ENCODE measurements around the gene DMKN. TPM values are rescaled to one million over a fixed set of nuclear protein-coding genes. Genes with fewer than 3 reads are reported as not detected.

Gene DMKN
- total and polyA plus RNA-seq, 2 of the 8 experiments (the other 6 are each of a cell fraction or from before 2014, with no cell fraction given), result 290 to 330 TPM

GRCh38 chr19:35498984-35499527 lies 14.4 kb downstream of the DMKN start:
- Histone ChIP-seq H3K14ac (ENCODE audit: insufficient read length) (no peak overlapping the region), H3K18ac (ENCODE audit: extremely low read depth, low read length) (no peak overlapping the region), H3K4me3 (ENCODE audit: extremely low read depth in 1 of 4, insufficient read depth in 2 of 4, low read depth in 3 of 4, low read length in 4 of 4) (no peak overlapping the region), H2BK5ac (ENCODE audit: low read depth, low read length) (no peak overlapping the region), H4K8ac (ENCODE audit: extremely low read depth, insufficient read depth, low read length) (no peak overlapping the region), H3K23me2 (ENCODE audit: low read depth, low read length) (no peaks in the 10 kb centered on the region), H3K56ac (replicated peaks; ENCODE audit: insufficient read length, low read depth, low read length) (no peak overlapping the region), H3K27ac (ENCODE audit: low read depth, low read length) (no peak overlapping the region), H3K4me1 (replicated peaks in 1 of 4; ENCODE audit: control insufficient read depth in 3 of 4, insufficient read depth in 4 of 4, low read length in 3 of 4) (peaks cover 0 to 5% (median 3%) of the 10 kb centered on the region in 4 experiments; a peak in 3 of 7 replicates), H3K36me3 (ENCODE audit: control insufficient read depth in 2 of 4, insufficient read depth in 4 of 4, low read length in 3 of 4) (peaks cover 11 to 49% (median 34%) of the 10 kb centered on the region in 4 experiments), H3K27me3 (replicated peaks in 1 of 4; ENCODE audit: control insufficient read depth in 3 of 4, extremely low read depth in 1 of 4, insufficient read depth in 3 of 4, low read length in 3 of 4) (no peaks in the 10 kb centered on the region), H3K4me2 (ENCODE audit: insufficient read depth in 1 of 2, low read depth in 2 of 2, low read length in 2 of 2) (no peak overlapping the region), H4K91ac (replicated peaks; ENCODE audit: insufficient read length, low read length) (no peak overlapping the region), H2BK15ac (ENCODE audit: low read length) (no peak overlapping the region), H2BK20ac (ENCODE audit: low read length) (no peak overlapping the region), H2BK120ac (replicated peaks; ENCODE audit: low read depth, low read length) (no peak overlapping the region), H3K79me1 (ENCODE audit: low read depth, low read length) (no peaks in the 10 kb centered on the region), H2AK5ac (ENCODE audit: low read depth, low read length) (no peak overlapping the region), H2BK12ac (ENCODE audit: low read depth, low read length) (no peak overlapping the region), H3K23ac (ENCODE audit: insufficient read length) (no peak overlapping the region), H3K79me2 (ENCODE audit: control insufficient read depth in 1 of 2, insufficient read depth in 2 of 2, low read length in 2 of 2) (no peaks in the 10 kb centered on the region), H3K9ac (replicated peaks in 1 of 4; ENCODE audit: extremely low read depth in 1 of 4, low read depth in 3 of 4, low read length in 3 of 4) (no peak overlapping the region), H3K4ac (replicated peaks; ENCODE audit: insufficient read length, low read depth, low read length) (no peak overlapping the region), H4K5ac (ENCODE audit: insufficient read length, low read depth, low read length) (no peak overlapping the region), H4K20me1 (replicated peaks in 1 of 2; ENCODE audit: control insufficient read depth in 1 of 2, insufficient read depth in 2 of 2, low read length in 2 of 2) (peaks cover 2 to 14% of the 10 kb centered on the region in 2 experiments), H3K9me3 (ENCODE audit: insufficient read depth in 2 of 2, low read depth in 1 of 2, low read length in 1 of 2) (no peaks in the 10 kb centered on the region), H2AFZ (ENCODE audit: low read length) (no peak overlapping the region)
- POLR2A ChIA-PET (ENCODE audit: partially characterized antibody), result interaction anchor here (1.8 kb wide), 1 partner anchor 18 kb away, joined by 5 read pairs; no protein-coding TSS in a partner anchor
- no peak for DNase-seq (ENCODE audit: low read depth in 1 of 2, low spot score in 2 of 2)
- CTCF ChIA-PET (ENCODE audit: partially characterized antibody), result interaction anchor here (0.6 kb wide), 1 partner anchor 19 kb away, joined by 3 read pairs; no protein-coding TSS in a partner anchor
- 87% methylated on average over 9 of the region's 9 CpGs; no CpG with 5 or more reads in 1 of the 2 experiments for WGBS, 2 experiments (ENCODE audit: extremely low coverage in 1 of 2, insufficient coverage in 1 of 2, insufficient read length in 1 of 2, insufficient replicate concordance in 2 of 2, low coverage in 1 of 2, low lambda C conversion rate in 2 of 2, missing lambda C conversion rate in 1 of 2)
- FAIRE-seq, result no peak
- TF ChIP-seq RAD21 (IDR thresholded peaks at IDR 0.05 in 1 of 2, conservative IDR thresholded peaks at IDR 0.05 in 1 of 2; ENCODE audit: low read depth in 2 of 2, low read length in 2 of 2) (no peak), NANOG (IDR thresholded peaks at IDR 0.05; ENCODE audit: insufficient read depth, low read depth, low read length, poor library complexity, severe bottlenecking) (no peak), POU5F1 (IDR thresholded peaks at IDR 0.05; ENCODE audit: low read depth, low read length) (no peak), SAP30 (IDR thresholded peaks at IDR 0.05; ENCODE audit: insufficient read depth, insufficient replicate concordance, low read length) (no peak), SP1 (IDR thresholded peaks at IDR 0.05; ENCODE audit: low read depth, low read length) (no peak), SP4 (IDR thresholded peaks at IDR 0.05; ENCODE audit: low read length) (no peak), POLR2AphosphoS5 (IDR thresholded peaks at IDR 0.05; ENCODE audit: low read depth, low read length) (no peak), GTF2F1 (IDR thresholded peaks at IDR 0.05; ENCODE audit: borderline replicate concordance, low read depth, low read length) (no peak), SP2 (IDR thresholded peaks at IDR 0.05; ENCODE audit: low read length) (no peak), ATF3 (IDR thresholded peaks at IDR 0.05; ENCODE audit: insufficient read depth, low read depth, low read length) (no peak), USF2 (IDR thresholded peaks at IDR 0.05; ENCODE audit: low read length) (no peak)

Data from H1 (cell line).